ENCODE data around the gene FITM1.

DNA sequence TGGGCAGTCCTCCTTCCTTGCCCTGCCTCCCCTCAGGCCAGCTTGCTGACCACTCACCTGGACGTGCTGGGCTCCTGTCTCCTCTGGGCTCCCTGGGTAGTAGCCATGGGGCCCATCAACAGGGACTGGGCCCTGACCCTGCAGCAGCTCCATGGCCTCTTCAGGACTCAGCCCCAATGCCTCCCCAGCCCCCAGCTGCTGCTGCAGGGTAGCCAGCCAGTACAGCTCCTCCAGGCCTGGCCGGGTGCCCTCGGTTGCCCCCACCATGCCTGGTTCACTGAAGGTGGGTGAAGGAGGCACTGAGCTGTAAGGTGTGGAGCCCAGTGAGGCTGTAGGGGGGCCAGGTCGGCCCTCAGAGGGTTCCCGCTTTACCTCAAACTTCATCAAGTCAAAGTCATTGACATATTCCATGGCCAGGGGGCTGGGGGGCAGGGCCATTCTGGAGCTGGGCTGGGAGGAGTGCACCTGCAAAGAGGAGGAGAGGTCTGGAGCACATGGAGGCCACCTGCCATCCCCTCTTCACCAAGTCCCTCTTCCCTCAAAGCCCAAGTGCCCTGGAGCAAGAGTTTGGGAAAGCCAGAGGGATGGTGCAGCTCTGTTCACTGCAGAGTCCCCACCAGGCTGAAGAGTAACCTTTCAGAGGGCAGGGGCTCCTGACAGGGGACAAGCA lies 47.9 kb upstream of the FITM1 start:
- TF ChIP-seq, protein P1, sequence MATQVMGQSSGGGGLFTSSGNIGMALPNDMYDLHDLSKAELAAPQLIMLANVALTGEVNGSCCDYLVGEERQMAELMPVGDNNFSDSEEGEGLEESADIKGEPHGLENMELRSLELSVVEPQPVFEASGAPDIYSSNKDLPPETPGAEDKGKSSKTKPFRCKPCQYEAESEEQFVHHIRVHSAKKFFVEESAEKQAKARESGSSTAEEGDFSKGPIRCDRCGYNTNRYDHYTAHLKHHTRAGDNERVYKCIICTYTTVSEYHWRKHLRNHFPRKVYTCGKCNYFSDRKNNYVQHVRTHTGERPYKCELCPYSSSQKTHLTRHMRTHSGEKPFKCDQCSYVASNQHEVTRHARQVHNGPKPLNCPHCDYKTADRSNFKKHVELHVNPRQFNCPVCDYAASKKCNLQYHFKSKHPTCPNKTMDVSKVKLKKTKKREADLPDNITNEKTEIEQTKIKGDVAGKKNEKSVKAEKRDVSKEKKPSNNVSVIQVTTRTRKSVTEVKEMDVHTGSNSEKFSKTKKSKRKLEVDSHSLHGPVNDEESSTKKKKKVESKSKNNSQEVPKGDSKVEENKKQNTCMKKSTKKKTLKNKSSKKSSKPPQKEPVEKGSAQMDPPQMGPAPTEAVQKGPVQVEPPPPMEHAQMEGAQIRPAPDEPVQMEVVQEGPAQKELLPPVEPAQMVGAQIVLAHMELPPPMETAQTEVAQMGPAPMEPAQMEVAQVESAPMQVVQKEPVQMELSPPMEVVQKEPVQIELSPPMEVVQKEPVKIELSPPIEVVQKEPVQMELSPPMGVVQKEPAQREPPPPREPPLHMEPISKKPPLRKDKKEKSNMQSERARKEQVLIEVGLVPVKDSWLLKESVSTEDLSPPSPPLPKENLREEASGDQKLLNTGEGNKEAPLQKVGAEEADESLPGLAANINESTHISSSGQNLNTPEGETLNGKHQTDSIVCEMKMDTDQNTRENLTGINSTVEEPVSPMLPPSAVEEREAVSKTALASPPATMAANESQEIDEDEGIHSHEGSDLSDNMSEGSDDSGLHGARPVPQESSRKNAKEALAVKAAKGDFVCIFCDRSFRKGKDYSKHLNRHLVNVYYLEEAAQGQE (IDR thresholded peaks at IDR 0.05; ENCODE audit: low read depth), result no peak
- no peak for TF ChIP-seq TAF1 (IDR thresholded peaks at IDR 0.05; ENCODE audit: low read depth)
- no peak for TF ChIP-seq CREB1 (IDR thresholded peaks at IDR 0.05; ENCODE audit: low read depth)
- TF ChIP-seq CEBPB (IDR thresholded peaks at IDR 0.05), result no peak
- TF ChIP-seq, protein P2, sequence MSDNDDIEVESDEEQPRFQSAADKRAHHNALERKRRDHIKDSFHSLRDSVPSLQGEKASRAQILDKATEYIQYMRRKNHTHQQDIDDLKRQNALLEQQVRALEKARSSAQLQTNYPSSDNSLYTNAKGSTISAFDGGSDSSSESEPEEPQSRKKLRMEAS (IDR thresholded peaks at IDR 0.05), result no peak
- no peak for TF ChIP-seq ZBTB7A (IDR thresholded peaks at IDR 0.05; ENCODE audit: low read depth)
- TF ChIP-seq RAD21 (IDR thresholded peaks at IDR 0.05; ENCODE audit: low read depth), result no peak
- no peak for TF ChIP-seq FOXM1 (IDR thresholded peaks at IDR 0.05; ENCODE audit: borderline replicate concordance, low read depth)
- no peak for TF ChIP-seq TCF12 (IDR thresholded peaks at IDR 0.05; ENCODE audit: low read depth)
- no peak for TF ChIP-seq YY1 (IDR thresholded peaks at IDR 0.05; ENCODE audit: low read depth)
- TF ChIP-seq, protein P3, sequence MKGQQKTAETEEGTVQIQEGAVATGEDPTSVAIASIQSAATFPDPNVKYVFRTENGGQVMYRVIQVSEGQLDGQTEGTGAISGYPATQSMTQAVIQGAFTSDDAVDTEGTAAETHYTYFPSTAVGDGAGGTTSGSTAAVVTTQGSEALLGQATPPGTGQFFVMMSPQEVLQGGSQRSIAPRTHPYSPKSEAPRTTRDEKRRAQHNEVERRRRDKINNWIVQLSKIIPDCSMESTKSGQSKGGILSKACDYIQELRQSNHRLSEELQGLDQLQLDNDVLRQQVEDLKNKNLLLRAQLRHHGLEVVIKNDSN (IDR thresholded peaks at IDR 0.05), result no peak
- TF ChIP-seq EGR1 (IDR thresholded peaks at IDR 0.05), result no peak
- TF ChIP-seq EP300 (IDR thresholded peaks at IDR 0.05; ENCODE audit: borderline replicate concordance), result no peak
- no peak for TF ChIP-seq TEAD4 (IDR thresholded peaks at IDR 0.05)

Data from Ishikawa (cell line).